HepG2 (cell line): ENCODE measurements around the gene NUSAP1. TPM values are rescaled to one million over a fixed set of nuclear protein-coding genes. Genes with fewer than 3 reads are reported as not detected.

Source experiments
- ATAC-seq: fragments of 200-7000 bp; cut with Tn5 transposase; 3 replicates; pipeline ENCODE4 v1.9.1; 2020; ENCODE audit warnings: mild to moderate bottlenecking, moderate library complexity
- BruUV-seq: library from RNA; stranded (reverse); fragments of 400-500 nt; replicated peaks from 2 replicates; lab custom pipeline; 2021; lab: Mats Ljungman, UMichigan
- CTCF ChIA-PET: fragments of 300-600 bp; formaldehyde crosslinking; extraction: SDS; loops from one replicate; lab custom pipeline; 2021; ENCODE audit warnings: low total read pairs, inconsistent platforms, low intra/inter-chr PET ratio; lab: Yijun Ruan, JAX
- POLR2A ChIA-PET: fragments of 350-600 bp; sonication (Branson Sonifier 250); formaldehyde crosslinking; loops from one replicate; lab custom pipeline; 2020; ENCODE audit warnings: antibody characterized with exemption, inconsistent platforms; lab: Yijun Ruan, JAX
- DNase-seq: peaks from one replicate; pipeline ENCODE4 v3.0.0-alpha.2; 2015; ENCODE audit warnings: low spot score
- FAIRE-seq: peaks from 3 replicates; lab custom pipeline; 2011; peaks lifted over from hg19 to GRCh38; lab: Jason Lieb, UNC
- H2AFZ ChIP-seq: one replicate; pipeline ENCODE4 v1.6.1; 2011; ENCODE audit warnings: low read length, inconsistent platforms
- H3K27ac ChIP-seq: fragments of 300-600 bp; 3 replicates; pipeline ENCODE4 v1.8.0; 2011; ENCODE audit warnings: mixed run types, mild to moderate bottlenecking, mixed read lengths, low read length, inconsistent platforms; ENCODE audit not compliant: insufficient read depth; ENCODE audit errors: extremely low read length
- H3K27me3 ChIP-seq, 2 experiments: fragments of 200-600 bp in 1 of 2; 2 replicates in 1 of 2; 3 replicates in 1 of 2; pipeline versions ENCODE4 v1.6.0 to v1.8.0; 2011; ENCODE audit warnings: low read length in 2 of 2, mild to moderate bottlenecking in 2 of 2, moderate library complexity in 2 of 2, inconsistent platforms in 1 of 2; ENCODE audit not compliant: insufficient read depth in 2 of 2, control insufficient read depth in 1 of 2
- H3K36me3 ChIP-seq, 2 experiments: fragments of 200-600 bp in 1 of 2; replicated peaks in 1 of 2; 2 replicates in 1 of 2; 3 replicates in 1 of 2; pipeline versions ENCODE4 v1.5.1 to v1.8.0; 2011; ENCODE audit warnings: low read length in 2 of 2, inconsistent platforms in 1 of 2; ENCODE audit not compliant: insufficient read depth in 2 of 2, control insufficient read depth in 1 of 2
- H3K4me1 ChIP-seq: 2 replicates; pipeline ENCODE4 v1.5.1; 2012; ENCODE audit warnings: low read length, inconsistent platforms; ENCODE audit not compliant: insufficient read depth
- H3K4me2 ChIP-seq: 2 replicates; pipeline ENCODE4 v1.6.0; 2011; ENCODE audit warnings: low read depth, low read length, inconsistent platforms
- H3K4me3 ChIP-seq, 3 experiments: fragments of 200-600 bp in 1 of 3; sonication (generic), shearing (Covaris generic) in 1 of 3; replicated peaks in 1 of 3; 2 replicates each; pipeline ENCODE4 v1.5.1; 2011 to 2016; ENCODE audit warnings: low read length in 3 of 3, inconsistent platforms in 2 of 3, low read depth in 2 of 3, mild to moderate bottlenecking in 2 of 3, control low read depth in 1 of 3, mixed read lengths in 1 of 3; ENCODE audit not compliant: insufficient read depth in 1 of 3
- H3K79me2 ChIP-seq: one replicate; pipeline ENCODE4 v1.6.1; 2011; ENCODE audit warnings: low read length, inconsistent platforms; ENCODE audit not compliant: insufficient read depth
- H3K9ac ChIP-seq: 2 replicates; pipeline ENCODE4 v1.6.0; 2011; ENCODE audit warnings: mild to moderate bottlenecking, low read depth, low read length, inconsistent platforms; ENCODE audit not compliant: insufficient read depth
- H3K9me3 ChIP-seq: 2 replicates; pipeline ENCODE4 v1.5.1; 2012; ENCODE audit warnings: mild to moderate bottlenecking, low read length
- H4K20me1 ChIP-seq: 2 replicates; pipeline ENCODE4 v1.6.0; 2011; ENCODE audit warnings: inconsistent platforms, mild to moderate bottlenecking, low read length, moderate library complexity; ENCODE audit not compliant: insufficient read depth
- ATAD3A ChIP-seq: sonication (generic); formaldehyde crosslinking; IDR thresholded peaks from 2 replicates; pipeline ENCODE4 v1.4.0; 2020; ENCODE audit warnings: missing genetic modification reagents
- DNMT1 ChIP-seq: sonication (generic); formaldehyde crosslinking; IDR thresholded peaks from 2 replicates; pipeline ENCODE4 v1.5.1; 2020; ENCODE audit warnings: mild to moderate bottlenecking, missing genetic modification reagents
- ETV5 ChIP-seq: IDR thresholded peaks from 2 replicates; pipeline ENCODE4 v1.6.1; 2018; ENCODE audit warnings: missing biosample characterization, missing genetic modification reagents, inconsistent platforms, borderline replicate concordance
- FOXK1 ChIP-seq: sonication (generic); formaldehyde crosslinking; IDR thresholded peaks from 2 replicates; pipeline ENCODE4 v1.4.0; 2020; ENCODE audit warnings: low read depth, missing genetic modification reagents, borderline replicate concordance
- FOXM1 ChIP-seq: sonication (generic); formaldehyde crosslinking; IDR thresholded peaks from 2 replicates; pipeline ENCODE4 v1.5.0; 2020; ENCODE audit warnings: missing genetic modification reagents
- ISX ChIP-seq: sonication (generic); formaldehyde crosslinking; conservative IDR thresholded peaks from 2 replicates; pipeline ENCODE4 v1.5.0; 2020; ENCODE audit warnings: missing genetic modification reagents
- JUND ChIP-seq: sonication (generic); formaldehyde crosslinking; IDR thresholded peaks from 2 replicates; pipeline ENCODE4 v1.8.0; 2022; ENCODE audit warnings: mild to moderate bottlenecking, missing genetic modification reagents
- MBD4 ChIP-seq: IDR thresholded peaks from 2 replicates; pipeline ENCODE4 v1.6.1; 2012; ENCODE audit warnings: low read length, inconsistent platforms, borderline replicate concordance
- SMARCE1 ChIP-seq: fragments of 450-650 bp; IDR thresholded peaks from 2 replicates; pipeline ENCODE4 v1.6.1; 2017; ENCODE audit warnings: borderline replicate concordance
- SOX13 ChIP-seq, 3 experiments: fragments of 450-650 bp in 1 of 3; sonication (generic) in 1 of 3; formaldehyde crosslinking in 1 of 3; IDR thresholded peaks in 2 of 3; conservative IDR thresholded peaks in 1 of 3; 2 replicates each; pipeline versions ENCODE4 v1.5.0 to v1.6.1; 2016 to 2020; ENCODE audit warnings: antibody characterized with exemption in 1 of 3, mild to moderate bottlenecking in 1 of 3, missing compliant biosample characterization in 1 of 3, missing genetic modification reagents in 1 of 3, moderate library complexity in 1 of 3
- ZBTB7A ChIP-seq: sonication (generic); formaldehyde crosslinking; IDR thresholded peaks from 2 replicates; pipeline ENCODE4 v1.8.0; 2022; ENCODE audit warnings: mild to moderate bottlenecking, missing genetic modification reagents
- ZC3H4 ChIP-seq: sonication (generic); formaldehyde crosslinking; IDR thresholded peaks from 2 replicates; pipeline ENCODE4 v1.4.0; 2020; ENCODE audit warnings: missing genetic modification reagents, borderline replicate concordance
- ZKSCAN5 ChIP-seq: sonication (generic); formaldehyde crosslinking; IDR thresholded peaks from 2 replicates; pipeline ENCODE4 v1.5.1; 2020; ENCODE audit warnings: mild to moderate bottlenecking, missing genetic modification reagents
- ZNF12 ChIP-seq: sonication (generic); formaldehyde crosslinking; IDR thresholded peaks from 2 replicates; pipeline ENCODE4 v1.5.0; 2020; ENCODE audit warnings: missing genetic modification reagents
- ZNF484 ChIP-seq: sonication (generic); formaldehyde crosslinking; IDR thresholded peaks from 2 replicates; pipeline ENCODE4 v1.5.1; 2020; ENCODE audit warnings: mild to moderate bottlenecking, low read depth, missing genetic modification reagents, borderline replicate concordance
- ZNF597 ChIP-seq: sonication (generic); formaldehyde crosslinking; IDR thresholded peaks from 2 replicates; pipeline ENCODE4 v1.5.0; 2020; ENCODE audit warnings: missing genetic modification reagents
- ZNF619 ChIP-seq: sonication (generic); formaldehyde crosslinking; IDR thresholded peaks from 2 replicates; pipeline ENCODE4 v1.4.0; 2020; ENCODE audit warnings: mild to moderate bottlenecking, missing genetic modification reagents
- WGBS: methylation state at CpG from one replicate; pipeline ENCODE4 v1.1.6; 2017; ENCODE audit warnings: low lambda C conversion rate; 5-methylcytosine and 5-hydroxymethylcytosine counted together
- in situ Hi-C: cut with HindIII; loops from 2 replicates; pipeline ENCODE4 v1.10.0; 2017; ENCODE audit warnings: low pct_unique_long_range_greater_than_20kb; ENCODE audit not compliant: extremely low pct_ligation_motif_present
- intact Hi-C: fragments of 100-400 bp; cut with micrococcal nuclease; formaldehyde crosslinking; loops from one replicate; pipeline ENCODE4 v1.10.0; 2022; ENCODE audit not compliant: unreplicated experiment
- polyA plus RNA-seq, 8 experiments: library from polyadenylated mRNA; depleted of rRNA in 3 of 8; stranded (reverse) in 7 of 8; unstranded in 1 of 8; fragments of >200 nt; fragmentation: Illumina TruSeq in 4 of 8; extraction: Trizol in 4 of 8; gene quantifications; 2 replicates each; pipeline versions ENCODE4 v1.2.1 to v1.2.3, GENCODE V29; 2011 to 2016; ENCODE audit warnings: low read depth in 4 of 8, missing spikeins in 1 of 8, mixed read lengths in 1 of 8; ENCODE audit not compliant: insufficient read depth in 1 of 8
- total RNA-seq, 5 experiments: library from RNA; depleted of rRNA; stranded (reverse); fragments of >200 nt; fragmentation: Illumina TruSeq; extraction: Trizol; gene quantifications; 2 replicates each; pipeline ENCODE4 v1.2.3, GENCODE V29; 2016; ENCODE audit warnings: low read depth in 1 of 5
- TF ChIP-seq, protein P1 (sequence below): sonication (generic); formaldehyde crosslinking; IDR thresholded peaks from 2 replicates; pipeline ENCODE4 v1.4.0; 2020; ENCODE audit warnings: missing genetic modification reagents, borderline replicate concordance

NUSAP1 gene
- total and polyA plus RNA-seq, 2 of the 13 experiments (the other 11 are each of a cell fraction or from before 2014, with no cell fraction given) = 59.5 to 106 TPM

DNA sequence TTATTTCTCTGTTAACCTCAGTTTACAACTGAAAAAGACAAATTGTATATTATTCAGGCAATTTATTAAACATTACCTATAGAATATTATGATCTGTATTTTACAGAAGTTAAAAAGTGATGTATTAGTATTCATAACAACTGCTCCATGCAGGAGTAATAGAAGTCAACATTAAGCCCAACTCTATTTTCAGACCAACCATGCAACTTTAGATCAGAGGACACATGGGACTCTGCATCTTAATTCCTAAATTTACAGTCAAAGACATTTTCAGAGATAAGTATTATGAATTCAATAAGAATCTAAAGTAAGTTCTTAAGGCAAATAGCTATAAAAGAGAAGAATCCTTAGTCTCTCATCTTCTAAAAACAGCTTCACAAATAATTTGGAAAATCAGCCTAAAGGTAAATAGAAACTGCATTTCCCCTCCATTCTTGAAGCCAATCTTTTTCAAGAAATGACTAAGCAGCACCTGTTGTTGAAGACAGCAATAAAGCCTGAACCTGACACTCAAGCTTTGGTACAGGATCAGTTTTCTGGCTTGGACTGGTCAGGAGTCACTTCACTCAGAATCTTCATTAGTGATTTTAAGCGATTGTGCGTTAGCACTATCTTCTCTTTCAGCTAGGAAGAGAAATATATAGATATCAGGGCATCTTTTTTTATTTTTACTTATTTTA, 23.3 kb upstream of the NUSAP1 start:
- intact Hi-C loops (no loop called here), in situ Hi-C loops (no loop called here)
- BruUV-seq = no TSS peak
- Histone ChIP-seq H4K20me1 (no peaks in the 10 kb centered on the region), H3K9me3 (no peaks in the 10 kb centered on the region), H3K4me2 (no peak overlapping the region), H2AFZ (no peak overlapping the region), H3K79me2 (no peaks in the 10 kb centered on the region), H3K36me3 (peaks cover 0 to 13% of the 10 kb centered on the region in 2 experiments; a peak in 3 of 5 replicates), H3K9ac (no peak overlapping the region), H3K4me1 (no peaks in the 10 kb centered on the region), H3K27me3 (no peaks in the 10 kb centered on the region), H3K4me3 (no peak overlapping the region), H3K27ac (no peak overlapping the region)
- ATAC-seq (no peak), FAIRE-seq (no peak), DNase-seq (no peak)
- POLR2A ChIA-PET = interaction anchor here (0.6 kb wide), 1 partner anchor 235 kb away, joined by 4 read pairs; the partner anchor contains the start of gene RPAP1
- 98% methylated on average over 2 of the region's 2 CpGs for WGBS
- CTCF ChIA-PET = no interaction called here
- no peak for TF ChIP-seq ISX
- TF ChIP-seq ZNF619 (CRISPR knock-in tag) = no peak
- no peak for TF ChIP-seq DNMT1 (CRISPR knock-in tag)
- no peak for TF ChIP-seq FOXK1
- no peak for TF ChIP-seq ZBTB7A
- TF ChIP-seq, protein P1, sequence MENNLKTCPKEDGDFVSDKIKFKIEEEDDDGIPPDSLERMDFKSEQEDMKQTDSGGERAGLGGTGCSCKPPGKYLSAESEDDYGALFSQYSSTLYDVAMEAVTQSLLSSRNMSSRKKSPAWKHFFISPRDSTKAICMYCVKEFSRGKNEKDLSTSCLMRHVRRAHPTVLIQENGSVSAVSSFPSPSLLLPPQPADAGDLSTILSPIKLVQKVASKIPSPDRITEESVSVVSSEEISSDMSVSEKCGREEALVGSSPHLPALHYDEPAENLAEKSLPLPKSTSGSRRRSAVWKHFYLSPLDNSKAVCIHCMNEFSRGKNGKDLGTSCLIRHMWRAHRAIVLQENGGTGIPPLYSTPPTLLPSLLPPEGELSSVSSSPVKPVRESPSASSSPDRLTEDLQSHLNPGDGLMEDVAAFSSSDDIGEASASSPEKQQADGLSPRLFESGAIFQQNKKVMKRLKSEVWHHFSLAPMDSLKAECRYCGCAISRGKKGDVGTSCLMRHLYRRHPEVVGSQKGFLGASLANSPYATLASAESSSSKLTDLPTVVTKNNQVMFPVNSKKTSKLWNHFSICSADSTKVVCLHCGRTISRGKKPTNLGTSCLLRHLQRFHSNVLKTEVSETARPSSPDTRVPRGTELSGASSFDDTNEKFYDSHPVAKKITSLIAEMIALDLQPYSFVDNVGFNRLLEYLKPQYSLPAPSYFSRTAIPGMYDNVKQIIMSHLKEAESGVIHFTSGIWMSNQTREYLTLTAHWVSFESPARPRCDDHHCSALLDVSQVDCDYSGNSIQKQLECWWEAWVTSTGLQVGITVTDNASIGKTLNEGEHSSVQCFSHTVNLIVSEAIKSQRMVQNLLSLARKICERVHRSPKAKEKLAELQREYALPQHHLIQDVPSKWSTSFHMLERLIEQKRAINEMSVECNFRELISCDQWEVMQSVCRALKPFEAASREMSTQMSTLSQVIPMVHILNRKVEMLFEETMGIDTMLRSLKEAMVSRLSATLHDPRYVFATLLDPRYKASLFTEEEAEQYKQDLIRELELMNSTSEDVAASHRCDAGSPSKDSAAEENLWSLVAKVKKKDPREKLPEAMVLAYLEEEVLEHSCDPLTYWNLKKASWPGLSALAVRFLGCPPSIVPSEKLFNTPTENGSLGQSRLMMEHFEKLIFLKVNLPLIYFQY (CRISPR knock-in tag) = no peak
- no peak for TF ChIP-seq ATAD3A (CRISPR knock-in tag)
- no peak for TF ChIP-seq SOX13 (IDR thresholded peaks at IDR 0.05)
- no peak for TF ChIP-seq SOX13 (CRISPR knock-in tag; conservative IDR thresholded peaks at IDR 0.05 in 1 of 2, IDR thresholded peaks at IDR 0.05 in 1 of 2)
- no peak for TF ChIP-seq ZNF12 (CRISPR knock-in tag)
- TF ChIP-seq MBD4 = no peak
- no peak for TF ChIP-seq ETV5
- TF ChIP-seq ZNF484 (CRISPR knock-in tag) = no peak
- TF ChIP-seq ZC3H4 (CRISPR knock-in tag) = no peak
- no peak for TF ChIP-seq FOXM1 (CRISPR knock-in tag)
- no peak for TF ChIP-seq JUND (CRISPR knock-in tag)
- TF ChIP-seq ZNF597 (CRISPR knock-in tag) = no peak
- no peak for TF ChIP-seq SMARCE1
- no peak for TF ChIP-seq ZKSCAN5 (CRISPR knock-in tag)
